Liver (tissue), 3 donors: ENCODE measurements around the gene TBC1D9.

Experiments used
- CTCF ChIP-seq: fragments of 150-350 bp; IDR thresholded peaks from 2 replicates; pipeline ENCODE4 v1.5.1; 2017; ENCODE audit warnings: improper control_type of control experiment, low read depth, low read length; ENCODE audit not compliant: missing input control
- MAX ChIP-seq: IDR thresholded peaks from 2 replicates; pipeline ENCODE4 v1.6.1; 2016; ENCODE audit warnings: antibody characterized with exemption
- RAD21 ChIP-seq, 2 donors: IDR thresholded peaks; 2 replicates each; pipeline ENCODE4 v1.6.1; 2016; ENCODE audit warnings: antibody characterized with exemption in 2 of 2, mild to moderate bottlenecking in 2 of 2
- ZBTB33 ChIP-seq: IDR thresholded peaks from 2 replicates; pipeline ENCODE4 v1.6.1; 2016; ENCODE audit warnings: antibody characterized with exemption
- donor health status: healthy.
- donor health status: healthy.

GRCh38 chr4:140688711-140689598, 67.2 kb downstream of the TBC1D9 start:
- TF ChIP-seq CTCF (no peak), RAD21 (IDR thresholded peaks at IDR 0.05) (no peak), ZBTB33 (no peak), MAX (no peak)
